Right renal cortex interstitium (tissue), 3 donors: Measurements from ENCODE around the gene MIOX. TPM values are rescaled to one million over a fixed set of nuclear protein-coding genes. Genes with fewer than 3 reads are reported as not detected.

Source experiments
- polyA plus RNA-seq, 3 donors: library from polyadenylated mRNA; unstranded; fragments of 120-200 nt; gene quantifications; one replicate each; pipeline ENCODE4 v1.2.1, GENCODE V29; 2013; ENCODE audit not compliant: insufficient read length in 3 of 3

The MIOX gene
- polyA plus RNA-seq, 3 donors, result 3.2 to 19.0 (median 13.4) TPM

Other genes starting within 250 kb of the MIOX start
- gene TUBGCP6, start 241.8 kb upstream of the MIOX start, polyA plus RNA-seq, result 10 to 100 TPM; 26.4 to 28.3 (median 28.1) TPM
- 10 to 100 TPM; 13.2 to 15.8 (median 13.7) TPM for gene HDAC10, start 235.6 kb upstream of the MIOX start, polyA plus RNA-seq
- 10 to 100 TPM in 1 of 3 donors, 1 to 10 TPM in 2; 9.1 to 10.9 (median 9.9) TPM for gene MAPK12, start 225.2 kb upstream of the MIOX start, polyA plus RNA-seq
- 1 to 10 TPM; 6.1 to 7.9 (median 6.4) TPM for gene MAPK11, start 216.5 kb upstream of the MIOX start, polyA plus RNA-seq
- 100 to 1,000 TPM; 193 to 218 (median 204) TPM for gene PLXNB2, start 179.2 kb upstream of the MIOX start, polyA plus RNA-seq
- gene DENND6B, start 159.8 kb upstream of the MIOX start, polyA plus RNA-seq, result 10 to 100 TPM in 2 of 3 donors, 1 to 10 TPM in 1; 9.0 to 12.0 (median 11.2) TPM
- gene PPP6R2, start 143.5 kb upstream of the MIOX start, polyA plus RNA-seq, result 10 to 100 TPM; 29.8 to 31.5 (median 31.5) TPM
- 10 to 100 TPM; 24.7 to 28.0 (median 26.6) TPM for gene SBF1, start 11.8 kb upstream of the MIOX start, polyA plus RNA-seq
- gene ADM2, start 5.3 kb upstream of the MIOX start, polyA plus RNA-seq, result 1 to 10 TPM; 3.2 to 5.9 (median 4.1) TPM
- gene LMF2, start 20.8 kb downstream of the MIOX start, polyA plus RNA-seq, result 10 to 100 TPM; 28.1 to 35.2 (median 32.0) TPM
- 10 to 100 TPM; 35.6 to 41.1 (median 39.4) TPM for gene NCAPH2, start 21.4 kb downstream of the MIOX start, polyA plus RNA-seq
- gene SCO2, start 38.7 kb downstream of the MIOX start, polyA plus RNA-seq, result 1 to 10 TPM in 2 of 3 donors, not detected in 1; 1.0 to 1.7 TPM
- gene TYMP, start 43.2 kb downstream of the MIOX start, polyA plus RNA-seq, result 1 to 10 TPM; 1.0 to 1.2 (median 1.1) TPM
- gene KLHDC7B, start 59.0 kb downstream of the MIOX start, polyA plus RNA-seq, result under 1 TPM; 0.04 to 0.86 (median 0.36) TPM
- gene SYCE3, start 76.1 kb downstream of the MIOX start, polyA plus RNA-seq, result under 1 TPM in 2 of 3 donors, not detected in 1; 0.28 to 0.61 TPM
- gene CPT1B, start 91.6 kb downstream of the MIOX start, polyA plus RNA-seq, result 1 to 10 TPM; 9.0 to 9.7 (median 9.1) TPM
- 10 to 100 TPM; 62.8 to 82.6 (median 82.5) TPM for gene CHKB, start 96.0 kb downstream of the MIOX start, polyA plus RNA-seq
- under 1 TPM; 0.41 to 0.57 (median 0.56) TPM for gene MAPK8IP2, start 113.9 kb downstream of the MIOX start, polyA plus RNA-seq
- 10 to 100 TPM; 10.3 to 14.0 (median 11.0) TPM for gene ARSA, start 141.3 kb downstream of the MIOX start, polyA plus RNA-seq
- 10 to 100 TPM in 2 of 3 donors, 1 to 10 TPM in 1; 9.1 to 13.2 (median 12.5) TPM for gene SHANK3, start 186.0 kb downstream of the MIOX start, polyA plus RNA-seq